HG03039 (cell line): Measurements from ENCODE around the gene CCDC194.

ENCODE experiments used
- ATAC-seq: cut with Tn5 transposase; IDR thresholded peaks from one replicate; pipeline ENCODE4 v1.9.1; 2021; ENCODE audit warnings: mild to moderate bottlenecking, moderate library complexity; ENCODE audit not compliant: unreplicated experiment

CCDC194 gene

DNA sequence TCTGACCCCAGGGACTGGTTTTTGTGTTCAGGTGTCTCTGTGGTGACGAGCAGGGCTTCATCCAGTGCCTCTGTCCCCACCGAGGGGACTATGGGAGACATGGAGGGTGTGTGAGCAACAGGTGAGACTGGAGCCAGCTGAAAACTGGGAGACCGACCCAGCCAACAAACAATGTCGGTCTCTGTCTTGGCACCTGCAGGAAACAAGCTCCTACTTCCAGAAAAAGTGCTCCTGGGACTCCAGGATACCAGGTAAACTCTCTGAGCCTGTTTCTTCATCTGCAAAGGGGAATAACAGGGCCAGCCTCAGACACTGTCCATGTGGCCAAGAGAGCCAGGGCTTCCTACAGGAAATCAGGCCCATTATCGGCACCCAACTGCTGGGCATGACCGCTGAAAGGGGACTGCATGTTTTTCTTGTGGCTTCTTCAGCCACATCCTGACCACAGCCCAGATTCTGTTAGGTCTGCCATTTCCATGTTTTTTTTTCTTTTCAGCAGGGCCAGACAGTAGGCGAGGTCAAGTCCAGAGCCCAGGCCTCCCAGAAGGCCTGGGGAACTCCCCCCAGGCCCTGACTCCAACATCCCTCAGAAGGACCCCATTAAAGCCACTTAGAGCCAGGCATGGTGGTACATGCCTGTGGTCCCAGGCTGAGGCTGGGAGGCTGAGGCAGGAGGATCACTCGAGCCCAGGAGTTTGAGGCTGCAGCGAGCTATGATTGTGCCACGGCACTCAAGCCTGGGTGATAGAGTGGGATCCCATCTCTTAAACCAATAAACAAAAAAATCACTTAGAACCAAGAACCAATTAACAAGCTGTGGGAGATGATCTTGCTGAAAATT lies 12.3 kb upstream of the CCDC194 start:
- ATAC-seq: no peak

DNA sequence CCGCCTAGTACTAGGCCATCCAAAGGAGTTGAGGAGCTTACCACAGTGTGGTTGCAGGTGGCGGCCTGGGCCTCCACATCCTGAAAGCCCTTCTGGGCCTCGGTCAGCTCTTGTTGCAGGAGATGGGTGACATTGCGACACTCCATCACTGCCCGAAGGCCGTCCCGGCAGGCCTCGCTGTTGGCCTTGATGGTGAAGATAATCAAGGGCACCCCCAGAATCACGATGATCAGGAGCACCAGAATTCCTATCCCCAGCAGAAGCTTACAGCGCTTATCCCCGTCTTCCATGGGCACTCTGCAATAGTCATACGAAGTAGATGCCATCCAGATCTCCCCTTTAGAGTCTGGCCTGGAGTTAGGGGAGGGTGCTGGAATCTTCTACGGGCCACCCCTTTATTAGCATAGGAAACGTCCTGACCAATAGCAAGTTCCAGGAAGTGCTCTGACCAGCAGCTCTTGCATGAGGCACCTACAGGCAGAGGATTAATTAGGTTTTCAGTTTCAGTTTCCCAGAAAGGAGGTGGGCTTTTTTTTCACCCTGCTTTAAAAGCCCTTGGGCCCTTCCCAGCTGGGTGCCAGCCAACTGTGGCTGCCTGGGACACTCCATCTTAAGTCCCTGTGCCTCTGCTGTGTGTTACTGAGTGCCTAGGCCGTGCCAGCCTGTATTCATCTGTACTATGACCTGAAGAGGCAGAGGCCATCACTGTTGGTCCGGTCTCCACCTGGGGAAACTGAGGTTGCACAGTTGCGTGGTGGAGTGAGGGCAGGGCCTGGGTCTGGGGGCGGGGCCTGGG lies 11.5 kb upstream of the CCDC194 start, which contains the start of gene BST2:
Gene BST2, minus strand, starts transcription at position 381 of the 796 bp plus-strand sequence. Its CDS starts 55 bp downstream, at position 326.
- peak; percentile 60 for ATAC-seq

DNA sequence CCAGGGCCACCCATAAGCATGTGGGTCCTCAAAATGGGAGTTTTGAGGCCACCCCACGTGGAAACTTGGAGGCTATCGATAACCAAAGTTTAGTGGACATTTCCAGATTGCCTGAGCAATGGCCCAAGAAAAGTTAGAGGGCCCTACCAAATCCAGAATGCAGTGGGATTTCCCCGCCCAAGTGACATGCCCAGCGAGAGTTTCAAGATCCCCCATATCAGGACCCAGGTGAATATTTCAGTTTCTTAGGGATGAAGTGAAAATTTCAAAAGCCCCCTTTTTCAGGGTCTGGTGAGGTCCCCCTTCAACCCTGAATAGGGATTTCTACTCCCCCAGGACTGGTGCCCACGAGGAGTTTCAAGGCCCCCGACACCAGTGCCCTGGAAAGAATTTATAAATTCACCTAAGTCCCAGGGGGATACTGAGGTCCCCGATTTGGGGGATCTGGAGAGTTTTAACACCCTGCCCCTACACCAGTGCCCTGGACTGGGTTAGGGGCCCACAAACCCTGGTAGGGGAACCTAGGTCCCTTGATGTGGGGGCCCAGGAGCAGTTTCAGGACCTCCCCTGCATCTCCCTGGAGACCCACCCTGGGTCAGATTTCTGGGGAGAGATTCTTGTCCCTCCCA lies 10.7 kb upstream of the CCDC194 start:
- ATAC-seq: peak; percentile 3

- no peak for ATAC-seq
Observed at GRCh38 chr19:17404015-17404414, 10.0 kb upstream of the CCDC194 start.

DNA sequence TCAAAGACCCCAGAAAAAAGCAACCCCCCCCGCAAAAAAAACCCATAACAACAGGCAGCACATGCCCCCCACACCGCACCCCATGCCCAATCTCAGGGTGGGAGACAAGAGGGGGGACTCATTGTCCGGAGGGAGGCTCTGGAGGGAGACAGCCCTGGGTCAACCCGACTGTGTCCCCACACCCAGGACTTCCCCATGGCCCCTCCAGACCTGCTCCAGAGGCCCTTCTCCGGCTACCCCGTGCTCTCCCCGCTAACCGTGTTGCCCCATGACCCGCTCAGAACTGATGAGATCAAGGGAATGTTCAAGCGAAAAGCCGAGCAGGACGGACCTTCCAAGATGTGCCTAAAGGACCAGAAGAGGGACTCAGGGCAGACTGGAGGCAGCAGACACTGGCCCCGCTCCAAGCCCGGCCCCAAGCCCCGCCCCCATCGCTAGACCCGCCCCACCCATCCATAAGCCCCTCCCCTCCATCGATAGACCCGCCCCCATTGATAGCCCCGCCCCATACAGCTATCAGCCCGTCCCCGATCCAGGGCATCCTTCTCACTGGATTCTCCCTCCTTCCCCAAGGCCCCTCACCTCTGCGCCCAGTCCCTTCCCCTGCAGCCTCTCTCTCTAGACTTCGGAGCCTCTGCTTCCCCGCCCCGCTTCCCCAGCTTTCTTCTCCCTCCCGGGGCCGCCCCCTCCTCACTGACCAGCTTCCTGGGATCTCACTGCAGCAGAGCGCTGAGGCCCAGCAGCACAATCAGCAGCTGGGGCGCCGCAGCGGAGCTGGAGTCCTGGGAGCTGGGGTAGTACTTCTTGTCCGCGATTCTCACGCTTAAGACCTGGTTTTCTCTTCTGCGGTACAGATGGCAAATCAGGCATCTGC lies 9.2 kb upstream of the CCDC194 start:
- ATAC-seq: no peak

GRCh38 chr19:17401628-17402027 lies 7.6 kb upstream of the CCDC194 start:
- ATAC-seq: no peak

GRCh38 chr19:17398902-17399527 lies 5.0 kb upstream of the CCDC194 start:
- no peak for ATAC-seq

- no peak for ATAC-seq
Observed at GRCh38 chr19:17394891-17395415, 957 bp upstream of the CCDC194 start.

GRCh38 chr19:17393002-17393401 lies 994 bp downstream of the CCDC194 start:
- ATAC-seq: no peak

DNA sequence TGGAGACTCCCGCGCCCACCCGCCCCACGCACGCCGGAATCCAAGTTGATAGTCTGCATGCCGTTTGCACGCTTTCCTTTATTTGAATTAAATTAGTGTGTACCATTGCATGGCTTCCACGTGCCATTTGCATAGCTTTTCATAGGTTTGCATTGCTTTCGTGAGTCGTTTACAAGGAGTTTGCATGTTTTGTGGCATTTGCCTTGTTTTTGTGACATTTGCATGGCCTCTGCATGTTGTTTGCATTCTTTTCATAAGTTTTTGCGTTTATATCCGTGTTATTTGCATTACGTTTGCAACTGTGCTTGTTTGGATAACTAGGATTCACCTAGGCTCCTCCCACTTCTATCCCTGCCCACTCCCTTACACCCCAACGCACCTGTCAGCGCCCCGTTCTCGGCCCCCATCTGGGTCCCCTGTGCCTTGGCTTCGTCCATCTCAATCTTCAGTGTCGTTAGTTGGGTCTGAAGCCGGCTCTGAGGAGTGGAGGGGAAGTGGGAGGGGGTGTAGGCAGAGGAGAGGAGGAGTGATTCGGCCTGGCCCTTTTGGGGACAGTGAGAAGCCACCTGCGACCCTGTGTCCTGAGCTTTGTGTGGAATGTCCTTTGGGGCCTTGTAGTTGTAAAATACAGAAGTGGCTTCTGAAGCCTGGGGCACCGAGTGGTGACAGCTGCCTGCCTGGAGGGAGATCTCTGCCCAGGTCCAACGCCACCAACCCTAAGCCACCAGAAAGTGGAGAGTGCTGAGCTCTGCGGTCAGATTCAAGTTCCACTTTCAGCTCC lies 2.4 kb downstream of the CCDC194 start:
- no peak for ATAC-seq

DNA sequence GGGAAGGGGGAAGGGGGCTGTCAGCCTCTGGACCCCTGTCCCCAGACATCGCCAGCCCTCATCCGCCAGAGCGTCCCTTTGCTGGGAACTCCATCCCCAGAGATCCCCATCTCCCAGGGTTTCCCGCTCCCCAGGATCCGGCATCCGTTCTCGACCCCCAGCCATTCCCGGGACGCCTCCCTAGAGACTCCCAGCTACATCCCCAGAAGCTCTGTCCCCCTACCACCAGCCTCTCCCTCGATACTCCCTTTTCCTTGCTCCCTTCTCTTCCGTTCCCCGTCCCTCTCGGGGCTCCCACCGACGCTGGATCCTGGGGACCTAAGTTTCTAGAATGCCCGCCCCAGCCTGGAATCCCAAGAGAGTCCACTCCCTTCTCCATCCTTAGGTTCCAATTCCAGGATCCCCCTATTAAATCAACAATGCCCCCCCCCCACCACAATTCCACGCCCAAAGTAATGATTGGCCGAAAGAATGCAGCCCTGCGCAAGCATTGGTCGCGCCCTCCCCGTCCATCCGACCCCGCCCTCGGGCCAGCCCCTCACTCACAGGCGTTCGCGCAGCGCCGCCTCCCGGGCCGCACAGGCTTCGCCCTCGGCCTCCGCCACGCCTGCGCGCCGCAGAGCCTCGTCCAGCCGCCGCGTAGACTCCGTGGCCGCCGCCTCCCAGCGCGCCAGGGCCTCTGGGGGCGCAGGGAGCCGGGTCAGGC lies 3.2 kb downstream of the CCDC194 start:
- ATAC-seq: peak; percentile 78

- no peak for ATAC-seq
Observed at GRCh38 chr19:17389957-17390664, 3.9 kb downstream of the CCDC194 start.

DNA sequence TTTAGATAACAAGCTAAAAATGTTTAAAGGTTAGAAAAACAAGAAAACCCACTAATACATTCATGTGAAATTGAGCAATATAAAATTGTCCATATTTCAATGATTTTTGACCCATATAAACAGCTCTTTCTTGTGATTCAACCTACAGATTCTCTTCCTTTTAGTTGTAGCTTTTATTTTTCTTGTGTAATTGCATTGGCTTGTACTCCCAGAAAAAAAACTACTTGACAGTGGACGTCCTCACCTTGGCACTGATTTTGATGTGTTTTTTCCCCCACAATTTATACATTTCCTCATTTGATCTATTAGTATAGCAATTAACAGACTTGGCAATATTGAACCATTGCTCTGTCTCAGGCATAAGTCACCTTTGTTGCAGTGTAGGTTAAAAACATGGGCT lies 4.7 kb downstream of the CCDC194 start:
- no peak for ATAC-seq

DNA sequence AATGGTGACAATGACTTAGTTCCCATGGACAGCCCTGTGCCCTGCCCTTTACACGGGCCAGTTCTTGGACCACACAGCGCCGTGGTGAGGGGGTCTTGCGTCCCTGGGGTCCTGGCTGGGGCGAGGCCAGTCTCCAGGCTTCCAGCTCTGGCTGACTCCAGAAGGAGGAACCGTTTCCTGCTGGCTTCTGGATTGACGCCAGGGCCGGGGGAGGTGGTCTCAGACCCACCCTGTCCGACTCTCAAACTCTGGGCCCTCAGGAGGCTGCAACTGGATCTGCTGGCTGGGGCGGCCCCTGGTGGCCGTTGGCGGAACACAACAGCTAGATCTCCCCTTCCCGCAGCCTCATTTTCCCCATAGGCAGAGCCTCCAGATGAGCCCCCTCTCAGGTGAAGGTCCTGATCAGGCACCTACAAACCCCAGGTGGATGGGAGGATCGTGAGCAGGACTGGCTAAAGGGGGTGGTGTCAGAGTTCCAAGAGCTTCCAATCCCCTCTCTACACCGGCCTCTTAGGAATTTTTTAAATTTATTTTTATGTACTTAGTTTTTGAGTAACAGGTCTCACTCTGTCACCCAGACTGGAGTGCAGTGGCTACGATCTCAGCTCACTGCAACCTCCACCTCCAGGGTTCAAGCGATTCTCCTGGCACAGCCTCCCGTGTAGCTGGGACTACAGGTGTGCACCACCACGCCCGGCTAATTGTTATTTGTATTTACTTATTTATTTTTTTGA lies 8.0 kb downstream of the CCDC194 start:
- no peak for ATAC-seq

GRCh38 chr19:17380426-17381138 lies 13.4 kb downstream of the CCDC194 start:
- no peak for ATAC-seq

DNA sequence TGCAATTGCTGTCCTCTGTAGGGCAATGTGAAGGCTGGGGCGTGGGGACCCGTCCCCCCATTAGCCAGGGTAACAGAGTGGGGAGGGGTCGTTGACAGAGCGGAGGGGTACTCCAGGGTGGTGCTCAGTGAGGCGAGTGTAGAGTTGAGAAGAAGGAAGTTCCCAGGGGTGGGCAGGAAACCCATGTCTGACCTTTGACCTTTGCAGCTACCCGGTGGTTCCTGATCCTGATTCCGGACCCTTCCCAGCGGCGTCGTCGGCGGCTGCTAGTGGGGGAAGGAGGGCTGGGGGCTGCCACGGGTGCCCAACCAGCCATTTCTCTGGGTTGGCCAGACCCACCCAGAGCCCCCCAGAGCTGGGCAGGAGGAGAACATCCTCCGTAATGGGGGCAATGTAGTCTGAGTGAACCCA lies 14.8 kb downstream of the CCDC194 start:
- ATAC-seq: no peak
